Measurements from ENCODE around the gene MED27.
A peak's percentile ranks its signal among the peaks of the same experiment; 100 is the strongest.

The MED27 gene

DNA sequence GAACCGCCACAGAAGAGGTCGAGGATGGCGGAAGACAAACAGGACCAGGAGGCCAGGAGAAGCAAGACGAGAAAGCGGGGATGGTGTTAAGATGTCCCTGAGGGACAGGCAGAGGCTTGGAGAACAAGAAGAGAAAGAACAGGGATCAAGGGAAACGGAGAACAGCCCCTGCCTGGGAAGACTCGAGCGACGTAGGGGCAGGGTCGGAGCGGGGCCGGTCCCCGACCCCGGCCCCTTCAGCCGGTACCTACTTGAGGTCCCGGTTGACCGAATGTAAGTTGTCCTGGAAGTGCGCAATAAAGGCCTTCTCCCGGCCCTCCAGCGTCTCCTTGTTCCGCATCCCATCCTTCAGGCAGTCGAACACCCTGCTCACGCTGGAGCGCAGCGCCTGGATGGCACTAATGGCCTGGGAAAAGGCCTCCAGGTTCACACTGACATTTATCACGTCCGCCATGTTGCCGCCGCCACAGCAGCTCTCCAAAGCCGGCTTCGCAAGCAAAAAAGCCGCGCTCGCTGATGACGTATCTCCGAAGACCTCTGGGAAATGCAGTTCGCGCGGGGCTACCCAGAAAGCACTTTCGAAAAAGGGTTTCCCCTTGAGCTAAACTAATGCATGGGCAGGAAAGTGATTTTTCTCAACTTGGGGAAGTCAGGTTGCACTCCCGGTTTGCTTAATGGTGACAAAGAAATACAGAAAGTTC, at the start of gene MED27:
MED27 (minus strand) TSS at position 477 of the 701 bp plus-strand sequence; CDS start at position 454, 23 bp downstream.
- peak; percentile 29 to 96 (median 85) for DNase-seq

- no peak for DNase-seq
Measured at GRCh38 chr9:132127888-132128534, 48.3 kb upstream of the MED27 start.

DNA sequence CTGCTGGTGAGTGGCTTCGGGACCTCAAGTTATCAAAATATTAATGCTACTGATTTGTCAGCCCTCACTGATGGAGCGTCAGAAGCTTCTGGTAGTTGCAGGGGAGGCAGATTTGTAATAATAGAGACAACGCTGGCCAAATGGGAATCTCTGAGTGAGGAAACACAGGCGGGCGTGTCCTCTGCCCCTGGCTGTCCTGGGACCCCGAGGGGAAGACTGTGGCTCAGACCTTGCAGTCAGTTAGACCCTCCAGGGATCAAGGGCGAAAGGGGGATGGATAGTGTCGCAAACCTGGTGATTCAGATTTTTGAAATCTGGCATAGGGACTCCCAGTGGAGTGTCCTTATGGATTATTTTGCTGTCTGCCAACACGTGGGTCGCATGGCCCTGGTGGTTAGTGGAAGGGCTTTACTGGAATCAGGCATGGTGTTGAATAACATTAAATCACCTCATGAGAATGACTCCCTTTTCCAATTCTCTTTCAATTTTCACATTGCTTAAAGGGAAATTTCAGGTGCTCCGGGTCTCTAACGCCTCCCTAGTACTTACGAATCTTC, 47.1 kb upstream of the MED27 start:
- DNase-seq = no peak

- DNase-seq = no peak
Measured at GRCh38 chr9:132125944-132126679, 46.4 kb upstream of the MED27 start.

GRCh38 chr9:132125361-132125760, 45.7 kb upstream of the MED27 start:
- DNase-seq = no peak

DNA sequence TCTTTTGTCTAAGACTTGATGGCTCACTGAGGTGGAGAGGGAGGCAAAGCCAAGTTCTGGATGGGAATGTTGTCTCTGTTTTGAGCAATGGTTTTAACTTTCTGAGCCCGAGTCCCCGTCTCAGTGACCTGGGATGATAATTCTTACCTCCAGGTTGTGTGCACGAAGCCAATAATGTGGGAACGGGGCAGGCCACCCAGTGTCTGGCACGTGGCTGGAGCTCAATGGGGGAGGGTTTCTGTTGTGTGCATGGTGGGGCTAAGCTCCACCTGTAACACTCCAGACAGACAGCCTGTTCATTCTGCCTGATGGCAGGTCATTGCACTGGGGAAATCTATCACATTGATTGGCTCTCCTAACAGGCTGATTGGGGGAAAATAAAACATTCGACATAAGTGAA, 45.1 kb upstream of the MED27 start:
- no peak for DNase-seq

GRCh38 chr9:132121021-132121420, 41.4 kb upstream of the MED27 start:
- no peak for DNase-seq

DNA sequence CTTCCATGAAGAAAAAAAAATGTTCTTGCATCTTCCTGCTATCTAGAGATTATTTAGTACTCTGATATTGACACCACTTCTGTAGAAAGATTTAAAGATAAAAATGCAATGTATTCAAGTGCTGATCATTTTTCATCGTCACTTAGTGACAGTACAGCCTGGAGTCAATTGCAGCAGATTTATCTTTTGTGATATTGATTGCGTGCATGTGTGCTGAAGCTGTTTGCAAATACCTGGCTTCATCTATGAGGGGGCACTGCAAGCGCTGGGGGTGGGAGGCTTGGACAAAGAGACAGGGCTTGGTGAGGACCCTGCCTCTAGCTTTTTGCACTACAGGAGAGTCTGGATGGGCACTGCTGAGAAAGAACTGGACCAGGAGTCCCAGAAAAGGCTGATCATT, 38.0 kb upstream of the MED27 start:
- DNase-seq = no peak

DNA sequence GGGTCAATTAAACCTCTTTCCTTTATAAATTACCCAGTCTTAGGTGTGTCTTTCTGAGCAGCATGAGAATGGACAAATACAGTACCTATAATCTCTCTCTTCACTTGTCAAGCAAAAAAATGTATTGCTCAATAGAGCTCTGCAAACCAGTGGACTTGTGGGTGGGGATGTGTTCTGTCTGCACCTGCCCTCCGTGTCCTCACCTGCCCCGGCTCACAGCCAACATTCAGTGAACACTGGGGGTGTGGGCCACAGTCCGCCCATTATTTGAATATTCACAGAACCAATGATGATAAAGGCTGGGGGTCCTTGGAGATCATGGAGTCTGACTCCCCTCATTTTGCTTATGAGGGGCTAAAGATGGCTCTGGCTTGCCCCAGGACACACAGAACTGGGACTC, 36.9 kb upstream of the MED27 start:
- no peak for DNase-seq

DNA sequence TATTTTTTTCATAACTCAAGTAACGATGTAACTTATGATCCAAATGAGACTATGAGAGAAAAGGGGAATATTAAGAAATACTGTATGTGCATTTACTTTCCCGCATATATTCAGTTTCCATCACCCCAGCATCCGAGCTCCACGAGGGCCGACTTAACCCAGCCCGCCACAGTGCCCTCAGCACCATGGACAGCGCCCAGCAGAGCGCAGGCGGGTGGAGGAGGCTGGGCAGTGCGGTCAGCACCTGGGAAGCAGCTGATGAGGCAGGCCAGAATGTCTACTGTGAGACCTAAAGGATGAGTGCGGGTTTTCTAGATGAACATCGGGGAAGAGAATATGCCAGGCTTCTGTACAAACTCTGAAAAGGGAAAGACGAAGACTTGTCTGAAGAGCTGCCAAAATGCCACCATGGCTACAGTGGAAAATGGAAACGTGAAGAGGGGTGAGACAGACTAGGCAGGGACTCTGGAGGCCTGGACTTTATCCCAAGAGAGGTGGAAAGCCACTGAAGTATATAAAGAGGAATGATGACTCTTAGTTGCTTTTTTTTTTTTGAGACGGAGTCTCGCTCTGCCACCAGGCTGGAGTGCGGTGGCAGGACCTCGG, 34.5 kb upstream of the MED27 start:
- DNase-seq = peak in 37 of 56 donors; percentile 1 to 74 (median 21)

- DNase-seq = no peak
Measured at GRCh38 chr9:132109291-132109690, 29.6 kb upstream of the MED27 start.

DNA sequence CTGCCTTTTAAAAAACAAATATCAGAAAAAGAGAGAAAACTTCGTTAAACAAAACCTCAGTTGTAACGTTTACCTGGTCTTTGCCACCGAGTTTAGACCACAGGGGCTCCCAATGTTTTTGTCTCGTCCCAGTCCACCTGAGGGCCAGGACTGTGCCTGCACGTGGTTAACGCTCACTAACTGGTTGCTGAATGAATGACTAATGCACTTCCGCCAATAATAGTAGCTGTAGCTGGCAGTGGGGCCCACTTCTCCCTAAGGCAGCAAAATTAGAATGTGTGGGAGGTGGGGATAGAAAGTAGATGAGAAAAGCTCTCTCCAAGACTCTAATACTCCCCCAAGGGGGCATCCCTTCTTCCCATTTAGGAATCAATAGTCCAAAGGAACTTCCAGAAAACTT, 29.1 kb upstream of the MED27 start:
- DNase-seq = peak in 4 of 56 donors; percentile 8 to 34 (median 14)

GRCh38 chr9:132099741-132100407, 20.2 kb upstream of the MED27 start:
- no peak for DNase-seq

DNA sequence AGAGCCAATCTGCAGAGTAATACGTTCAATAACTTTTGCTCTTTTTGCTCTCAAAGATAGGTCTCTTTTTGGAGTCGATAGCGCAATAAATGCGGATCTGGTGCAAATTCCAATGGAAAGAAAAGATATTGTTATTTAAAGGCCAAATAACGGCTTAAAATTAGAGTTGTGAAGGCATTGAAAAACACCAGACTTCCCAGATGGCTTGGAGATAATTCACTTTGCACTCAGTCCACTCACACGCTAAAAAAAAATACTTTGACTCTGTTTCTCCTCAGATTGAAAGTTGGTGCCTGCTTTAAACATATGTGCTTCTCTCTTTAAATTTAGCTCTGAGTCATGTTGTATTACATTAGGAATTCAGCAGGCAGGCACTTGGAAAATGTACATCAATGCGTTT, 19.5 kb upstream of the MED27 start:
- no peak for DNase-seq

DNA sequence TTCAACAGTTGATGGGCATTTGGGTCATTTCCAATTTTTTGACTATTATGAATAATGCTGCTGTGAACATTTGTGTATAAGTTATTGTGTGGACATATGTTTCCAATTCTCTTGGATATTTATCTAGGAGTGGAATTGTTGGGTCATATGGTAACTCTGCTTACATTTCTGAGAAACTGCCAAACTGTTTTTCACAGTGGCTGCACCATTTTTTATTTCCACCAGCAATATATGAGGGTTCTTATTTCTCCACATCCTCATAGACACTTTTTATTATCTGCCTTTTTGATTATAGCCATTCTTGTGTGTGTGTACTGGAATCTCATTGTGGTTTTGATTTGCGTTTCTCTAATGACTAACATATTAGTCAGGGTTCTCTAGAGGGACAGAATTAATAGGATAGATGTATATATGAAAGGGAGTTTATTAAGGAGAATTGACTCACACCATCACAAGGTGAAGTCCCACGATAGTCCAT, 14.7 kb upstream of the MED27 start:
- DNase-seq = no peak

DNA sequence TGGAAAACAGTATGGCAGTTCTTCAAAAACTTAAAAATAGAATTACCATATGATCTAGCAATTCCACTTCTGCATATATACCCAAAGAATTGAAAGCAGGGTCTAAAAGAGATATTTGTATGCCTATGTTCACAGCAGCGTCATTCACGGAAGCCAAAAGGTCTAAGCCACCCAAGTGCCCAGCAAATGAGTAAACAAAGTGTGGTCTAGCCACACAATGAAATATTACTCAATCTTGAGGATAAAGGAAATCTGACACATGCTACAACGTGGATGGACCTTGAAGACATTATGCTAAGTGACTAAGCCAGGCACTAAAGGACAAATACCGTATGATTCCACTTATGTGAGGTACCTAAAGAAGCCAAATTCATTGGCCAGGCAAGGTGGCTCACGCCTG, 11.1 kb upstream of the MED27 start:
- DNase-seq = no peak

DNA sequence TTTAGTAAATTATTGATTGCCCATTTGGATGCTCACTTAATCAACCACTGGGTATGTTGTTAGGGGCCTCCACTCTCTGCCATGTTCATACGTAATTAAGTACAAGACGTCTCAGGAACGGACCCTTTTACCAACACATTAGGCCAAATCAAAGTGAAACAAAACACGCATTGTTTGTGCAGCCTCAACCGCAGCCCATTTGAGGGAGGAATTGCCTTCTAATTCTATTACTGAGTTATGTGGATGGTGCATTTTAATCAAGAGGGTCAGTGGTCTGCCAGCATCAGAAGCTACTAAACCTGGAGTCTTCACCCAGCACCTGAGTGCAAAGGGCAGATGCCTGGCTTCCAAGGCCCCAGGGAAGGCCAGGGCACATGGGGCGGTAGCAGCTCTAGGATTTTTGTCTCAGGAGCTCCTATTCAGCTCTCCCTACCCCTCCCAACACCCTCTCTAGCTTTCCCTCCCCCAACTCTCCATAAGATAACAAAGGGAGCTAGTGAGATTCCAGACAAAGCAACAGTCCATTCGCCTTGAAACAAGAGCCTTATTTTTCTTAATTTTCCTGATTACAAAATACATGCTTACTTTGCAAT, 7.9 kb upstream of the MED27 start:
- peak in 12 of 56 donors; percentile 2 to 44 (median 20) for DNase-seq

DNA sequence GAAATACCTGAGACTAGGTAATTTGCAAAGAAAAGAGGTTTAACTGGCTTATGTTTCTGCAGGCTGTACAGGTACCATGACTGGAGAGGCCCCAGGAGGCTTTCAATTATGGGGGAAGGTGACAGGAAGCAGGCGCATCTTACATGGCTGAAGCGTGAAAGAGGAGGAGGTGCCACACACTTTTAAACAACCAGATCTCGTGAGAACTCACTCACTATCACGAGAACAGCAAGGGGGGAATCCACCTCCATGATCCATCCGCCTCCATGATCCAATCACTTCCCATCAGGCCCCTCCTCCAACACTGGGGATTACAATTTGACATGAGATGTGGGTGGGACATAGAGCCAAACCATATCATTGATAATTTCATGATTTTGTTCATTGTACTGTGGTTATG, 2.5 kb upstream of the MED27 start:
- DNase-seq = no peak

- DNase-seq = no peak
Measured at GRCh38 chr9:132078699-132079356, 839 bp downstream of the MED27 start.

Data from amygdala (tissue), 56 donors.